NCI-H2196 (cell line): ENCODE data around the gene DGKQ.
A peak's percentile ranks its signal among the peaks of the same experiment; 100 is the strongest.
"Not testable (repeated sequence)": the region's sequence is repeated elsewhere in the genome, so short reads cannot be mapped to it uniquely, and the experiment has no call there.

Source experiments
- DNase-seq: peaks from one replicate; lab custom pipeline; 2025; ENCODE audit not compliant: unreplicated experiment; lab: John Stamatoyannopoulos, UW

DGKQ gene

GRCh38 chr4:952881-953573, 20.3 kb downstream of the DGKQ start:
- no peak for DNase-seq

- DNase-seq, result no peak
These were observed 21.5 kb downstream of the DGKQ start for GRCh38 chr4:951594-952468.

GRCh38 chr4:951186-951585, 22.2 kb downstream of the DGKQ start:
- no peak for DNase-seq

- no peak for DNase-seq
These were observed 23.0 kb downstream of the DGKQ start for GRCh38 chr4:950136-951020.

- no peak for DNase-seq
These were observed 23.7 kb downstream of the DGKQ start for GRCh38 chr4:949656-950055.

GRCh38 chr4:948936-949300, 24.5 kb downstream of the DGKQ start:
- no peak for DNase-seq

- no peak for DNase-seq
These were observed 25.1 kb downstream of the DGKQ start for GRCh38 chr4:948101-948935.

GRCh38 chr4:947491-947971, 25.8 kb downstream of the DGKQ start:
- no peak for DNase-seq

- DNase-seq, result no peak
These were observed 26.6 kb downstream of the DGKQ start for GRCh38 chr4:946517-947471.

GRCh38 chr4:946103-946450, 27.3 kb downstream of the DGKQ start:
- no peak for DNase-seq

- no peak for DNase-seq
These were observed 27.9 kb downstream of the DGKQ start for GRCh38 chr4:945274-946102.

- not testable (repeated sequence) for DNase-seq
These were observed 33.9 kb downstream of the DGKQ start for GRCh38 chr4:939508-939907.

GRCh38 chr4:932713-933070, 40.7 kb downstream of the DGKQ start:
- DNase-seq, result peak; percentile 19

GRCh38 chr4:931960-932712, 41.2 kb downstream of the DGKQ start, which contains the start of the genes GAK and TMEM175:
Gene GAK, minus strand, starts transcription at chr4:932316. Its CDS starts 129 bp downstream, at chr4:932187.
Gene TMEM175, plus strand, starts transcription at chr4:932460. Its CDS starts 15,280 bp downstream, at chr4:947740.
- peak; percentile 97 for DNase-seq

- no peak for DNase-seq
These were observed 42.0 kb downstream of the DGKQ start for GRCh38 chr4:931194-931959.

GRCh38 chr4:930827-931193, 42.6 kb downstream of the DGKQ start:
- DNase-seq, result no peak

- no peak for DNase-seq
These were observed 43.3 kb downstream of the DGKQ start for GRCh38 chr4:930028-930551.
